Heart right ventricle (tissue), 16 donors: ENCODE measurements around the gene UBAP2L. TPM values are rescaled to one million over a fixed set of nuclear protein-coding genes. Genes with fewer than 3 reads are reported as not detected.
"Not testable (repeated sequence)": the region's sequence is repeated elsewhere in the genome, so short reads cannot be mapped to it uniquely, and the experiment has no call there.

Experiments used
- ATAC-seq, 8 donors: fragments of 200-7000 bp; cut with Tn5 transposase; one replicate each; pipeline ENCODE4 v1.9.1; 2020; ENCODE audit warnings: mild to moderate bottlenecking in 8 of 8, moderate library complexity in 8 of 8, moderate number of reproducible peaks in 1 of 8
- DNase-seq, 2 donors: peaks; one replicate each; pipeline ENCODE4 v3.0.0-alpha.2; 2020
- H3K27ac ChIP-seq, 10 donors: fragments of 200-600 bp; sonication (generic) in 2 of 10; one replicate each; pipeline versions ENCODE4 v1.5.0 to v1.8.0; 2020 to 2022; ENCODE audit warnings: mild to moderate bottlenecking in 3 of 10
- H3K27me3 ChIP-seq, 7 donors: fragments of 200-600 bp; one replicate each; pipeline ENCODE4 v1.8.0; 2021 to 2022; ENCODE audit warnings: mild to moderate bottlenecking in 2 of 7
- H3K36me3 ChIP-seq, 9 donors: fragments of 200-600 bp; sonication (generic) in 1 of 9; one replicate each; pipeline versions ENCODE4 v1.5.0 to v1.8.0; 2020 to 2022; ENCODE audit warnings: mild to moderate bottlenecking in 2 of 9
- H3K4me1 ChIP-seq, 9 donors: fragments of 200-600 bp; sonication (generic) in 1 of 9; one replicate each; pipeline versions ENCODE4 v1.5.0 to v1.8.0; 2020 to 2022; ENCODE audit warnings: mild to moderate bottlenecking in 4 of 9
- H3K4me3 ChIP-seq, 10 donors: fragments of 200-600 bp; sonication (generic) in 2 of 10; one replicate each; pipeline versions ENCODE4 v1.5.0 to v1.8.0; 2020 to 2022; ENCODE audit warnings: mild to moderate bottlenecking in 7 of 10, moderate library complexity in 2 of 10
- H3K9me3 ChIP-seq, 11 donors: fragments of 200-600 bp in 10 of 11; sonication (generic) in 2 of 11; one replicate each; pipeline versions ENCODE4 v1.5.0 to v1.8.0; 2013 to 2022; ENCODE audit warnings: mild to moderate bottlenecking in 2 of 11, control low read depth in 1 of 11, moderate library complexity in 1 of 11
- WGBS, 2 donors: extraction: QIAGEN DNeasy Blood & Tissue Kit; methylation state at CpG; one replicate each; pipeline ENCODE4 v1.1.7; 2013; ENCODE audit warnings: inconsistent platforms in 1 of 2; 5-methylcytosine and 5-hydroxymethylcytosine counted together
- intact Hi-C, 10 donors: fragments of 100-400 bp; cut with DNase I; formaldehyde crosslinking; loops; one replicate each; pipeline versions ENCODE4 v1.11.1 to v1.14.2; 2022
- polyA plus RNA-seq, 2 donors: library from polyadenylated mRNA; stranded (reverse); fragments of 200-250 nt; gene quantifications; one replicate each; pipeline ENCODE4 v1.2.3, GENCODE V29; 2013
- total RNA-seq, 10 donors: library from RNA; stranded (reverse); fragmentation: NEBNext Ultra II Directional in 3 of 10; extraction: Animal tissue kit (Norgen Biotek cat#: 25700) in 3 of 10; gene quantifications; one replicate each; pipeline versions ENCODE4 v1.2.1 to v1.2.4, GENCODE V29; 2021 to 2023
- TF ChIP-seq, protein P1 (sequence below), 9 donors: fragments of 200-600 bp; sonication (generic) in 2 of 9; IDR thresholded peaks; one replicate each; pipeline versions ENCODE4 v1.5.0 to v1.8.0; 2021 to 2022; ENCODE audit warnings: antibody characterized with exemption in 9 of 9, mild to moderate bottlenecking in 5 of 9, moderate library complexity in 1 of 9
- donor health status: Arrhythmogenic right ventricular cardiomyopathy.
- donor health status: ischemic (EF 13 %, LVEDD 7.1; RV severe dilation, severe dysfunction).
- donor health status: healthy with polysubstance abuse.
- donor health status: DM: no; HTN: yes; CAD: no.
- donor health status: DM: no; HTN: no; CAD: no.
- donor health status: ischemic (EF 25% LVEDD 6.9; RV normal size, moderate dysfunction).
- donor health status: ischemic (EF 25% LVEDD 5.7; RV mildly dilated, moderate dysfunction).
- donor health status: healthy.
- donor health status: DM: yes; HTN: yes; CAD: no.
- donor health status: Ischemic cardiomyopathy.
- donor health status: ischemic (EF 35%, LVEDD 5.7; RV mildly dilated, moderate dysfunction).
- donor health status: nonischemic (EF 11% LVEDD 7.7; RV severe dilation, severe dysfunction).
- donor health status: DM: yes; HTN: yes; CAD: no.
- donor health status: PGD.
- donor health status: ischemic (EF 29% LVEDD 5.4; RV normal size, mild dysfunction).
- donor health status: nonischemic (EF 23%, LVEDD 6.1; RV moderate dilation, normal function).

UBAP2L gene
- total and polyA plus RNA-seq, 12 donors: 55.2 to 135 (median 107) TPM

DNA sequence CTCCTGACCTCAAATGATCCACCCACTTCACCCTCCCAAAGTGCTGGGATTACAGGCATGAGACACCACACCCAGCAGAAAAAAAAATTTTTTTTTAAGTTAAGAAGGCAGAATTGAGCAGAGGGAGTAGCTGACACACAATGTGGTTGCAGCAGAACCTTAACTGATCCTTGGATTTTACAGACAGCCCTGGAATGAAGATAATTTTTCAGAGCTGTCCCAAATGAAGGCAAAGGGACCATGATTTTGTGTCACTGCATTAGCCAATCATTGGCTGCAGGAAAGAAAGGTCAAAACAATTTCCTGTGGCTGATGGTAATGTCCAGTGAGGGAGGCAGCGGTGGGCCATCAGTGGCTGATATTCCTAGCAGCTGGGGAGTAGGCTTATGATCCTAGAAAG is 80.8 kb downstream of the UBAP2L start:
- peaks cover 0 to 8% (median 0%) of the 10 kb centered on the region in 11 donors for H3K9me3 ChIP-seq
- H3K27ac ChIP-seq: no peak overlapping the region
- intact Hi-C loops: no loop called here
- H3K4me3 ChIP-seq: no peak overlapping the region
- TF ChIP-seq, protein P1, sequence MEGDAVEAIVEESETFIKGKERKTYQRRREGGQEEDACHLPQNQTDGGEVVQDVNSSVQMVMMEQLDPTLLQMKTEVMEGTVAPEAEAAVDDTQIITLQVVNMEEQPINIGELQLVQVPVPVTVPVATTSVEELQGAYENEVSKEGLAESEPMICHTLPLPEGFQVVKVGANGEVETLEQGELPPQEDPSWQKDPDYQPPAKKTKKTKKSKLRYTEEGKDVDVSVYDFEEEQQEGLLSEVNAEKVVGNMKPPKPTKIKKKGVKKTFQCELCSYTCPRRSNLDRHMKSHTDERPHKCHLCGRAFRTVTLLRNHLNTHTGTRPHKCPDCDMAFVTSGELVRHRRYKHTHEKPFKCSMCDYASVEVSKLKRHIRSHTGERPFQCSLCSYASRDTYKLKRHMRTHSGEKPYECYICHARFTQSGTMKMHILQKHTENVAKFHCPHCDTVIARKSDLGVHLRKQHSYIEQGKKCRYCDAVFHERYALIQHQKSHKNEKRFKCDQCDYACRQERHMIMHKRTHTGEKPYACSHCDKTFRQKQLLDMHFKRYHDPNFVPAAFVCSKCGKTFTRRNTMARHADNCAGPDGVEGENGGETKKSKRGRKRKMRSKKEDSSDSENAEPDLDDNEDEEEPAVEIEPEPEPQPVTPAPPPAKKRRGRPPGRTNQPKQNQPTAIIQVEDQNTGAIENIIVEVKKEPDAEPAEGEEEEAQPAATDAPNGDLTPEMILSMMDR (IDR thresholded peaks at IDR 0.05): no peak
- DNase-seq: no peak
- 58 to 71% methylated on average over 1 of the region's 1 CpG for WGBS, 2 donors
- no peaks in the 10 kb centered on the region for H3K4me1 ChIP-seq
- H3K36me3 ChIP-seq: no peaks in the 10 kb centered on the region
- H3K27me3 ChIP-seq: no peaks in the 10 kb centered on the region
- ATAC-seq: no peak

DNA sequence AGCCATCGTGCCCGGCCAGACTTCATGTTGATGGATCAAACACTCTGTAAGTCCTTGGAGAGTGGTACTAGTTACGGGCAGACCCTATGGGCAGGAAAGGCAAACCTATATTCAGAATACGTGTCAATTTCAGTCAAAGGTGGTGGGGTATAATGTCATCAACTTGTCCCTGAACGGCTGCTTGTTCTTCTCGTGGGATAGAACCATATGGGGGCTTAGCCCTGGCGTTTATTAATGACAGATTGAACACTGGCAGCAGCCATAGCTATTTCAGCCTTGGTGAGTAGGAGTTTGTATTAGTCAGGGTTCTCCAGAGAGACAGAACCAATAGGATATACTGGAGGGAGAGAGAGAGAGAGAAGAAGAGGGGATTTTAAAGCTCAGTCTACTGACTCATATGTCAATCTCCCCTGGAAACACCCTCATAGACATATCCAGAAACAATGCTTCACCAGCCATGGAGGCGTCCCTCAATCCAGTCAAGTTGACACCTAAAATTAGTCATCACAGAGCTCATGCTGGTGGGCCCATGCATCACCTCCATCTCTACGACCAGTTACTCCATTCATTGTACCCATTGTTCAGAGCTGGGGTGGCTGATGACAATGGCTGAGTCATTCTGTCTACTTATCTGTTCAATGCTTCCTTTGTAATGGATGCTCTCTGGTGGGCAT is 84.0 kb downstream of the UBAP2L start:
- TF ChIP-seq, protein P1 (IDR thresholded peaks at IDR 0.05): no peak
- Histone ChIP-seq H3K36me3 (no peaks in the 10 kb centered on the region), H3K4me1 (no peaks in the 10 kb centered on the region), H3K4me3 (no peak overlapping the region), H3K9me3 (no peaks in the 10 kb centered on the region), H3K27ac (no peak overlapping the region), H3K27me3 (no peaks in the 10 kb centered on the region)
- 77 to 85% methylated on average over 9 of the region's 9 CpGs for WGBS, 2 donors
- intact Hi-C loops: no loop called here
- ATAC-seq: no peak
- no peak for DNase-seq

DNA sequence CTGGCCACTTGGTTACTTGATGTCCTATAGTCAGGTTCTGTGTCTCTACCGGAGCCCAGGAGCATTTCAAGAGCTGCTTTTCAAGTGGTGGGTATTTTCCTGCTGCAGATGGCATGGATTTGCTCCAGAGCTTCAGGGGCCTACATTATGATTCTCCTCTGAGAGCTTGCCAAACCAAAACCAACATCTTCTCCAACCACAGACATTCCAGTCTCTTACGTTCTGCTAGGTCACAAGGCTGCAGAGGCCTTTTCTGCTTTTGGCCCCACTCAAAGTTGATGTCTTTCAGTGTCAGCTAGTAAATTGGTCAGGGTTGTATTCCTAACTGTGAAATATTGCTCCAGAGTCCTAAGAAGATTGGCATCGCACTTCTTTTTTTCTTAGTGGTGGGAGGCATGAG is 85.4 kb downstream of the UBAP2L start:
- DNase-seq (no peak), ATAC-seq (no peak)
- TF ChIP-seq, protein P1 (IDR thresholded peaks at IDR 0.05): no peak
- Histone ChIP-seq H3K27ac (no peak overlapping the region), H3K4me1 (no peaks in the 10 kb centered on the region), H3K36me3 (no peaks in the 10 kb centered on the region), H3K9me3 (no peaks in the 10 kb centered on the region), H3K4me3 (no peak overlapping the region), H3K27me3 (no peaks in the 10 kb centered on the region)
- intact Hi-C loops: no loop called here
- 88 to 90% methylated on average over 3 of the region's 3 CpGs for WGBS, 2 donors

DNA sequence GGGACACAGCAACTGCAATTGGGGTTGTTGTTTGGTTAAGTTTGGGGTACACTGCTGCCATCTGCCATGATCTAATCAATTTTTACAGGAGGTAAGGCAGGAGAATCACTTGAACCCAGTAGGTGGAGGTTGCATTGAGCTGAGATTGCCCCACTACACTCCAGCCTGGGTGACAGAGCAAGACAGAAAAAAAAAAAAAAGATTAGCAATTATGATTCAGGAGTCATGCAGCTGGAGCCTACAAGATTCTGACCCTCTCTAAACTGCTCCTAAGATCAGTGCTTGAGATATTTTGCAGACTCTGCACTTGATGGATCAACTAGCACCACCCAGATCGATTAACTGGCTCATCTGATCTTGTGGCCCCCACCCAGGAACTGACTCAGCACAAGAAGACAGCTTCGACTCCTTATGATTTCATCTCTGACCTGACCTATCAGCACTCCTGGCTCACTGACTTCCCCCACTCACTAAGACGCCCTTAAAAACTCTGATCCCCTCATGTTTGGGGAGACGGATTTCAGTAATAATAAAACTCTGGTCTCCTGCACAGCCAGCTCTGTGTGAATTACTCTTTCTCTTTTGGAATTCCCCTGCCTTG is 87.0 kb downstream of the UBAP2L start:
- H3K4me1 ChIP-seq, intact Hi-C loops, H3K27me3 ChIP-seq, H3K9me3 ChIP-seq, H3K27ac ChIP-seq, H3K4me3 ChIP-seq, H3K36me3 ChIP-seq, ATAC-seq, DNase-seq: not testable (repeated sequence)
- WGBS, 2 donors: 61 to 71% methylated on average over 4 of the region's 4 CpGs

DNA sequence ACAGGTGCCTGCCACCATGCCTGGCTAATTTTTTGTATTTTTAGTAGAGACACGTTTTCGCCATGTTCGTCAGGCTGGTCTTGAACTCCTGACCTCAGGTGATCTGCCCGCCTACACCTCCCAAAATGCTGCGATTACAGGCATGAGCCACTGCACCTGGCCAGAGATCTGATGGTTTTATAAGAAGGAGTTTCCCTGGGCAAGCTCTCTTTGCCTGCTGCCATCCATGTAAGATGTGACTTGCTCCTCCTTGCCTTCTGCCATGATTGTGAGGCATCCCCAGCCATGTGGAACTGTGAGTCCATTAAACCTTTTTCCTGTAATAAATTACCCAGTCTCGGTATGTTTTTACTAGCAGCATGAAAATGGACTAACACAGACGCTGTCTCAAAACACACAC is 88.4 kb downstream of the UBAP2L start:
- H3K27ac ChIP-seq, intact Hi-C loops, H3K27me3 ChIP-seq, H3K4me1 ChIP-seq, H3K36me3 ChIP-seq, ATAC-seq, H3K9me3 ChIP-seq, H3K4me3 ChIP-seq, DNase-seq: not testable (repeated sequence)
- WGBS, 2 donors: 85 to 90% methylated on average over 7 of the region's 7 CpGs

DNA sequence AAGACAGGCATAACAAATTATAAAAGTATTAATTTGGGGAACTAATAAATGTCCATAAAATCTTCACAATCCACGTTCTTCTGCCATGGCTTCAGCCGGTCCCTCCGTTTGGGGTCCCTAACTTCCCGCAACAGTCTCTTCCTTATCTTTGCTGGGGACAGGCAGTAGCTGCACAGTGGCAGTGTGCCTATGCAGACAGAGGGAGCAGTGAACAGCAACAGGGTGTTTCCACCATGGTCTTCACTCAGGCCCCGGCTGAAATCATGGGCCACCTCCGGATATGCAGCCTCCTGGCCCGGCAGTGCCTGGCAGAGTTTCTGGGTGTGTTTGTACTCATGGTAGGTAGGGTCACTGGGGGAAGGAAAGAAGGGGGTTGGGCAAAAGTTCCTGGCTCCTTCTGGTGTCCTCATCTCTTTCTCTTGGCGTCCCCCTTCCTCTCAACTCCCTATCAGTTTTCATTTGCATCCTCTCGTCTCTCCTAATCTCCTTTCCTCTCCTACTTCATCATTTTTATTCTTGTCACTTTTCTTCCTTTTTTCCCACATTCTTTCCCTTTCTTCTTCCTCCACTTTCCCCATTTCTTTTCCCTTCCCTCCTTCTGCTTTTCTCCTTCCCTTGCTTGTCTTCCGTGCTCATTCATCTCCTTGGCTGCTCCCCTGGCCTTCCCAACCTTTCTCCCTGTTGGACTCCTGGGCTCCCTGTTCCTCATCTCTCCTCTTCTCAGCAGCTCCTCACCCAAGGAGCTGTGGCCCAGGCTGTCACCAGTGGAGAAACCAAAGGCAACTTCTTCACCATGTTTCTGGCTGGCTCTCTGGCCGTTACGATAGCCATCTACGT is 91.7 kb downstream of the UBAP2L start:
- 61 to 69% methylated on average over 12 to 13 of the region's 13 CpGs for WGBS, 2 donors
- H3K4me3 ChIP-seq, intact Hi-C loops, DNase-seq, H3K27ac ChIP-seq, H3K27me3 ChIP-seq, ATAC-seq, H3K36me3 ChIP-seq, H3K4me1 ChIP-seq: not testable (repeated sequence)
- H3K9me3 ChIP-seq: peaks cover 0 to 15% (median 0%) of the 10 kb centered on the region in 11 donors
